ENCODE measurements around the gene TMEM198. TPM values are rescaled to one million over a fixed set of nuclear protein-coding genes. Genes with fewer than 3 reads are reported as not detected.
A peak's percentile ranks its signal among the peaks of the same experiment; 100 is the strongest.

TMEM198 gene
- total RNA-seq, 1 donor from 2014 or later = 2.9 TPM

DNA sequence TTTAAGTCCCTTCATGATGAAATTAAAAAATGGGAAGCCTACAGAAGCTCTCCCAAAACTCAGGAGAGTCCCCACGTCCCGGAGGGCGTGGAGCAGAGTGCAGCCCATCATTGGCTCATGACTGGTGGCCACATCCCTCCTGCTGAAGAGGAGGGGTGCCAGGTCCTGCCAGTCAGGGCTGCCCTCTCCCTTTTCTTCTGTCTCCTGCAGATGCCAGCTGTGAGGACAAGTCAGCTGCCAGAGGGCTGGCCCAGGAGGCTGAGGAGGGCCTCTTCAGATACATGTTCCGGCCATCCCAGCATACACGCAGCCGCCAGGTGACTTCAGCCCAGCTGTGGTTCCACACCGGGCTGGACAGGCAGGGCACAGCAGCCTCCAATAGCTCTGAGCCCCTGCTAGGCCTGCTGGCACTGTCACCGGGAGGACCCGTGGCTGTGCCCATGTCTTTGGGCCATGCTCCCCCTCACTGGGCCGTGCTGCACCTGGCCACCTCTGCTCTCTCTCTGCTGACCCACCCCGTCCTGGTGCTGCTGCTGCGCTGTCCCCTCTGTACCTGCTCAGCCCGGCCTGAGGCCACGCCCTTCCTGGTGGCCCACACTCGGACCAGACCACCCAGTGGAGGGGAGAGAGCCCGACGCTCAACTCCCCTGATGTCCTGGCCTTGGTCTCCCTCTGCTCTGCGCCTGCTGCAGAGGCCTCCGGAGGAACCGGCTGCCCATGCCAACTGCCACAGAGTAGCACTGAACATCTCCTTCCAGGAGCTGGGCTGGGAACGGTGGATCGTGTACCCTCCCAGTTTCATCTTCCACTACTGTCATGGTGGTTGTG, 30.9 kb downstream of the TMEM198 start:
- H3K4me1 ChIP-seq = peaks cover 10% of the 10 kb centered on the region
- no peaks in the 10 kb centered on the region for H3K27me3 ChIP-seq
- no peaks in the 10 kb centered on the region for H3K9me3 ChIP-seq
- H3K27ac ChIP-seq = no peak overlapping the region
- no peaks in the 10 kb centered on the region for H3K36me3 ChIP-seq
- H3K4me3 ChIP-seq = no peak overlapping the region
- ATAC-seq (no peak), DNase-seq (no peak)
- TF ChIP-seq, protein P1, sequence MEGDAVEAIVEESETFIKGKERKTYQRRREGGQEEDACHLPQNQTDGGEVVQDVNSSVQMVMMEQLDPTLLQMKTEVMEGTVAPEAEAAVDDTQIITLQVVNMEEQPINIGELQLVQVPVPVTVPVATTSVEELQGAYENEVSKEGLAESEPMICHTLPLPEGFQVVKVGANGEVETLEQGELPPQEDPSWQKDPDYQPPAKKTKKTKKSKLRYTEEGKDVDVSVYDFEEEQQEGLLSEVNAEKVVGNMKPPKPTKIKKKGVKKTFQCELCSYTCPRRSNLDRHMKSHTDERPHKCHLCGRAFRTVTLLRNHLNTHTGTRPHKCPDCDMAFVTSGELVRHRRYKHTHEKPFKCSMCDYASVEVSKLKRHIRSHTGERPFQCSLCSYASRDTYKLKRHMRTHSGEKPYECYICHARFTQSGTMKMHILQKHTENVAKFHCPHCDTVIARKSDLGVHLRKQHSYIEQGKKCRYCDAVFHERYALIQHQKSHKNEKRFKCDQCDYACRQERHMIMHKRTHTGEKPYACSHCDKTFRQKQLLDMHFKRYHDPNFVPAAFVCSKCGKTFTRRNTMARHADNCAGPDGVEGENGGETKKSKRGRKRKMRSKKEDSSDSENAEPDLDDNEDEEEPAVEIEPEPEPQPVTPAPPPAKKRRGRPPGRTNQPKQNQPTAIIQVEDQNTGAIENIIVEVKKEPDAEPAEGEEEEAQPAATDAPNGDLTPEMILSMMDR (IDR thresholded peaks at IDR 0.05) = no peak
- intact Hi-C loops (cut with DNase I) = no loop called here

DNA sequence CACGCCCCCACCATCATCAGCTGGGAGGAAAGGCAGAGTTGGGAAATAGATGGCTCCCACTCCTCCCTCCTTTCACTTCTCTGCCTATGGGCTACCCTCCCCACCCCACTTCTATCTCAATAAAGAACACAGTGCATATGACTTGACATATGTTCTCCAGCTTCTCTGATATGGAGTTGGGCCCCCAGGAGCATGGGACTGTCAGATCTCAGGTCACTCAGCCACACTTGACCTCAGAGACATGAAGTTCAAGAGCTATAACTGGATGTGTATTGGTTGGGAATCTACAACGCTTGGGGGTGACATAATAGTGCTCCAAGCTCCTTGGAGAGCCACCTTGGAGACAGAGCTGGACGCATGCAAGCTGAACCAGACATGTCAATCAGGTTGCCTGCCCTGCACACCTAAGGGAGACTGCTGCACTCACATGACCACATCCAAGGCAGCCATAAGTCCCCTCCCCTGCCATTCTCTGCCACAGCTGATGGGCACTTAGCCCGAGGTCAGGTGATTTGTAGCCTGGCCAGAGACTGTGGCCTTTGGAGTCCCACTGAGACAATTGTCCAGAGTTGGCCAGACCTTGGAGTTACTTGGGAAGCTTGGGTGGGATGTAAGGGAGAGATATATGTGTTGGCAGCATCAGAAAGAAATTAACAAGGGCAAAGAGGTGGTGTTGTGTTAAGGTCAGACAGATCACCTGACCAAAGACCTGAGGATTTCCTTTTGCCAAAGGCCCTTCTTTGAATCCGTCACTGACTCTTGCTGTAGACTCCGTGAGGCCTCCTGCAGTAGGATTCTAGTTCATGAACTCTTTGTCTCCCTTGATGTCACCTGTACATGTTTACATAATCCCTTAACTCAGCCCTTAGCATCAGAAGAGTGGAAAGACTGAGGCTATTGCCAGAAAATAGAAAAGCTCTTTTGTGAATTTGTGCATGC, 32.0 kb downstream of the TMEM198 start:
- ATAC-seq (no peak), DNase-seq (no peak)
- intact Hi-C loops (cut with DNase I) = no loop called here
- Histone ChIP-seq H3K4me3 (no peak overlapping the region), H3K27ac (no peak overlapping the region), H3K9me3 (no peaks in the 10 kb centered on the region), H3K36me3 (no peaks in the 10 kb centered on the region), H3K4me1 (peaks cover 4% of the 10 kb centered on the region), H3K27me3 (no peaks in the 10 kb centered on the region)
- TF ChIP-seq, protein P1 (IDR thresholded peaks at IDR 0.05) = no peak

DNA sequence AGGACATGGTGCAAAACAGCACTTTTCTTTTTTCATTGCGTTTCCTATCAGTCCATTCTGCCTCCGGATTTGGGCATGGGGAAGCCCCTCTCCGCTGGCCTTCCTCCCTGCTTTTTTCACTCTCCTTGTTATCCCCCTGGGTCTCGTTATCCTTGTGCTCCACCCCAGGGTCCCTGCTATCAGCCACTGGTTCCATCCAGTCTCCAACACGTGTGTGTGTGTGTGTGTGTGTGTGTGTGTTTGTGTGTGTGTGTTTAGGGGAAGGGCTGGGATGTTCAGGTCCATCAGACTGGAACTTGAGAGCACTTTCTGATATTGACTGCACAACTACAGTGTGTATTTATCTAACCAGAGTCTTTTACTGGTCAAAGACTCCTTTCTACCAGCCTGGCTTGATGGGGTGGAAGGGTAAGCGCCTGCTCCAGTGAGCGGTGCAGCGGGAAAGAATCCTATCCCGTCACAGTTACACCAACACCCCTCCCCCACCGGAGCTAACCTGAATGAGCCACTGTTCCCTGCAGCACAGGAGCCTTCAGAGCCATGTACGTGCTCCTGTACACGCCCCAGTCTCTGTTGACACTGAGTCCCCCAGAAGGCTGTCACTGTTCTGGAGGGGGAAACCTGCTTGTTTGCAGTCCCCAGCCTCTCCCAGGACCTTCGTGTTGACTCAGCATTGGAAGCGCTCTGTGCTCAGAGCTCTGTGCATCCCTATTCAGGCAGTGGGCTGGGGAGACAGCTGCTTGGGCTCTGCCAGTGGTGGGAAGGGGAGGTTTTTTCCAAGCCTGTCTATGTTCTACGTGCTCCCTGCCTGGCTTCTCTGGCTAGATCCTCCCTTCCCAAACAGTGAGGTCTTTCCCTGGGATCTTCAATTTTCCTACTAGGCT, 32.9 kb downstream of the TMEM198 start:
- Histone ChIP-seq H3K27me3 (no peaks in the 10 kb centered on the region), H3K4me3 (no peak overlapping the region), H3K4me1 (peaks cover 4% of the 10 kb centered on the region), H3K27ac (no peak overlapping the region), H3K36me3 (no peaks in the 10 kb centered on the region), H3K9me3 (no peaks in the 10 kb centered on the region)
- DNase-seq = no peak
- intact Hi-C loops (cut with DNase I) = no loop called here
- no peak for ATAC-seq
- TF ChIP-seq, protein P1 (IDR thresholded peaks at IDR 0.05) = no peak

DNA sequence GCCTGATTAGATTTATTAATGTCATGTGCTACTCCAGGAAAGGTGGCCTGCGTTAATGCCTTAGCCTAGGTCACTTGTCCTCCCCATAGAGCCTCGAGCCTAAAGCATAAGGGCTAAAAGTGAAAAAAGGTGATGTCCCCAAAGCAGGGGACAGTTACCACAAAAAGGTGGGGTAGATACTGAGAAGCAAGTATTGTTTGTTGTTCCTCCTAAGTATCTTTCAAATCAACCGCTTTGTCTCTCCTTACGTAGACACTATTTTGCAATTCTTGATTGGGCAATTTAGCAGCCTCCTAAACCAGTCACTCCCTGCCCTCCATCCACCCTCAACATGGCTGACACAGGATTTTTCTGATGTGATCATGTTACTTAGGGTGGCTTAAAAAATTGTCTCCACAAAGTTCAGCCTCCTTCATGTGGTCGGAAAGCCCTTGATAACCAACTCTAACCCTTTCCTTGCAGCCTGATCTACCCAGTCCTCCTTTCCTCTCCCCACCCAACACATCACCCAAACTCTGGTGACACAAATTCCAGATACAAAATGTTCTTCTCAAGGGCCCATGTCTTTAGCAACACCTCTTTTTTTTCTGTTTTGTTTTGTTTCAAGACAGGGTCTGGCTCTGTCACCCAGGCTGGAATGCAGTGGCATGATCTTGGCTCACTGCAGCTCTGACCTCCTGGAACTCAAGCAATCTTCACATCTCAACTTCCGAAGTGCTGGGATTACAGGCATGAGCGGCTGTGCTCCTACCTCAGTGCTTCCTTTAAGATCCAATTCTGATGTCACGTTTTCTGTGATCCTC, 35.2 kb downstream of the TMEM198 start:
- TF ChIP-seq, protein P1 (IDR thresholded peaks at IDR 0.05) = no peak
- H3K4me1 ChIP-seq = peaks cover 4% of the 10 kb centered on the region
- DNase-seq = peak; percentile 41
- peak overlapping the region; percentile 75 for H3K27ac ChIP-seq
- no peaks in the 10 kb centered on the region for H3K36me3 ChIP-seq
- H3K27me3 ChIP-seq = no peaks in the 10 kb centered on the region
- H3K4me3 ChIP-seq = no peak overlapping the region
- intact Hi-C loops (cut with DNase I) = no loop called here
- no peaks in the 10 kb centered on the region for H3K9me3 ChIP-seq
- ATAC-seq = peak; percentile 66
